NCI-H446 treated with DMSO at 0.1 percent for 48 hours (cell line): ENCODE results near the gene PALLD.

Source experiments
- DNase-seq: peaks from one replicate; lab custom pipeline; 2025; lab: John Stamatoyannopoulos, UW

Gene PALLD

GRCh38 chr4:168879188-168879587 is 382.3 kb downstream of the PALLD start:
- no peak for DNase-seq

DNA sequence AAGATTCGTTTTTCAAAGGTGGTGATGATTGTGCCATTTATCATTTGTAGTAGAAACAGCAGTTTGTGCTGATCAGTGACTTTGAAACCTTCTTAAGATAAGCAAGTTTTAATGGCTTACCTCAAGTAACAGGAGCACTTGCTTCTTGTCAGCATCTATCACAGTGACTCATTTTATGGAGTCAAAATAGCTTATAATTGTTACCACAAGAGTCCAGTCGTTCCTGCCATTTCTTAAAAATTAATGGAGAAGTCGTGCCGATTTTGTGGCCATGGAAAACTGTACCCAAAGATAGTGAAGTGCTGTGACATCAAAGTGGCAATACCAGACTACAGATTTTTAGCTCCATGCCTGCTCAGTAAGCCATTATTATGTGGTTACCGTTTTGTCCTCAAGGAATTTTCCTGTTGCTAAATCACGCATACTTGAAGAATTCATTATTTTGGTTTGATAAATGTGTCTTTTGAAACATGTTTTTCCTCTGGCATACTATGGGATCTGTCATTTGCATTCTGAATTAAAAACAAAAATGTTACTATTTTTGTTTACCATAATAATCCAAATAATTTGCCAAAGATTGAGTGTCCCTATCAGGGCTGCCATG is 383.3 kb downstream of the PALLD start:
- DNase-seq, result no peak

GRCh38 chr4:168880811-168881595 is 384.2 kb downstream of the PALLD start:
- no peak for DNase-seq

- no peak for DNase-seq
Measured at GRCh38 chr4:168881781-168882420, 385.0 kb downstream of the PALLD start.

GRCh38 chr4:168882650-168883233 is 385.9 kb downstream of the PALLD start:
- DNase-seq, result no peak

GRCh38 chr4:168883513-168883912 is 386.7 kb downstream of the PALLD start:
- DNase-seq, result no peak

GRCh38 chr4:168884251-168885124 is 387.6 kb downstream of the PALLD start:
- DNase-seq, result no peak

GRCh38 chr4:168885400-168885799 is 388.5 kb downstream of the PALLD start:
- DNase-seq, result no peak

DNA sequence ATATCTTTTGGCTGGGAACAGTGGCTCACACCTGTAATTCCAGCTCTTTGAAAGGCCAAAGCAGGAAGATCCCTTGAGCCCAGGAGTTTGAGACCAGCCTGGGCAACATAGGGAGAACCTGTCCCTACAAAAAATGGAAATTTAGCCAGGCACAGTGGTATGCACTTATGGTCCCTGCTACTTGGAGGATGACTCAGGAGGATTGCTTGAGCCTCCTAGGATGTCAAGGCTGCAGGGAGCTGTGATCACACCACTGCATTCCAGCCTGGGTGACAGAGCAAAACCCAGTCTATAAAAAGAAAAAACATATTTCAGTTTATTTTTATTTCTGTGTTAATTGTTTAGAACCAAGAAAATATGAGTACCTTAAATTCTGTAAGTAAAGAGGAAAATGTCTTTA is 389.5 kb downstream of the PALLD start:
- no peak for DNase-seq

GRCh38 chr4:168887809-168888208 is 391.0 kb downstream of the PALLD start:
- DNase-seq, result no peak

DNA sequence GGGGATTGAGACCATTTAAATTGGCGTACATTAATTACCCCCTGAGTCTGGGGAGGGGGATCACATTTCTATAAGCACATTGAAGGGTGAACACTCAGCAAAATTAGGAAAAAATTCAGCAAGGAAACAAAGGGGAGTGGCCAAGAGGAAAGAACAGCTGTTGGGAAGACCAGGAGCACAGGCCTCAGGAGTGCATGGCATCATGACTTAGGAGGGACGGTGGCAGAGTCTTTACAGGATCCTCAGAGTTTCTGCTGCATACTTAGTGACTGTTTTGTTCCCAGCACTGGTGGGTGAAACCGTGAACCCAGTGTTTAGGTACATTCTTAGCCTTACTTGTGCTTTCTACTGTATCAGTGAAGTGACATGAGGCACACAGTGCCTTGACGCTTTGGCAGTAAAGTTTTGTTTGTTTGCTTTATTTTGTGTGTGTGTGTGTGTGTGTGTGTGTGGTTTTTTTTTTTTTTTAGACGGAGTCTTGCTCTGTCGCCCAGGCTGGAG is 391.9 kb downstream of the PALLD start:
- DNase-seq, result no peak

- DNase-seq, result no peak
Measured at GRCh38 chr4:168891086-168891485, 394.2 kb downstream of the PALLD start.

DNA sequence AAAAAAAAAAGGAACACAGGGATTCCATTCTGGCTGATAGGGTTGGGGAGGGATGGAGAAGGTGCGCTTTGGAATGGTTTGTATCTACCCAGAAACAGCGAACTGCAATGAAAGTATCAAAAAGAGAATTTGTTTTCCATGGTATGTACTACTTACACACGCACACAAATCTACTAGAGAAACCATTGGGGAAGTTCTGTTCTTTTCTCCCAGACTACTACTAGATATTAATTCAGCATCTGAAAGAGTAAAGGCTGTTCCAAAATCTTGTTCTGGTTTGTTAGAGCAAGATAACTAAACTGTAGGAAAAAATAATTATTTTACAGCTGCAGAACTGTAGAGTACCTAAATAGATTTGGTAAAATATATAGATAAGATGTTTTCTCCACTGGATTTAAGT is 394.8 kb downstream of the PALLD start:
- no peak for DNase-seq

DNA sequence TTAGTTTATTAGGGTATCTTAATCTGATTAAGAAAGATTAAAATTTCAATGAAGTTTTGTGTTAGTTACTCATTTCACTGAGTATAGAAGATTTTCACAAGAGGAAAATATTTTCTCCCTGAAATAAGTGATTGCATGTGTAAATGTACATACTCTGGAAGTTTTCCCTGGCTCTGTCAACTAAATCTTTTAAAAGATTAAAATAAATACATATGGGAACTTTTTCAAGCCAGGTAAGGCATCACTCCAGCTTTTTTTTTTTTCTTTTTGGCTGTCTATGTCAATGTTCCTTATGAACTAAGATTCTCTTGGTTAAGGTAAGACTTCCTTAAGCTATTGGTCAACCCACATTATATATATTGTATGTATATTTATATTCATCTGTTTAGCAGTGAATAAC is 395.6 kb downstream of the PALLD start:
- no peak for DNase-seq

DNA sequence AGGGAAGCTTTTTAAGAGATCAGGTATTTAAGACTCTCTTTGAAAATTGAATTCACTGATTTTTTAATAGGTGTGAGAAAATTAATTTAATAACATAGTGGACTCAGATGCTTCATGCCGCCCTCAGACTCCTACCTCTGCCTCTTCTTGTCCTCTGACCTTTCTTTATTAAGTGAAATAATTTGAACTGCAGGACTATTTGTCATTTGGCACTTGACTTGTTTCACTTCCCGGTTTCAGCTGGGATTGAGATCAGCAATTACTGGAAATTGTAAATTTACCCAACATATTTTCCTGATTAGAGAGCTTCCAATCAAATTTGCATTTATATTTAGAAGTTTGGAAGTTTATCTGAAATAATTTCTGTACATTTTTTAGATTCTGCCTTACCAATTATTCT is 396.4 kb downstream of the PALLD start:
- DNase-seq, result no peak

DNA sequence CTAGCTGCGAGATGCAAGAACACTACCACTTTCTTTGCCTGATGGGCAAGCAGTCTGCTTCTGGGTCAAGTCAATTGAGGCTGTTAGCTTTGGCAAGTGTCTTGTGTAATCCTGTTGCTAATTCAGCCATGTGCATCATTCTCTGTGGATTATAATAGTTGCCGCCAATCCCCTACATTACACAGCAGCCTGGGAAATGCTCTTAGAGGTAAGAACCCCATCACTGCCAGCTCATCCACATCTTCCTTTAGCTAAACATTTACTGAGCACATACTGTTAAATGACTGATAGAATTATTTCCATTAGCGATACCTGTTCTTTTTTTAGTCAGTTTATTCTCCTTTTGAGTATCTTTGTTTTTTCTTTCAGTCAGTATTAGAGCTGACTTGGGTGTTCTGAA is 397.0 kb downstream of the PALLD start:
- DNase-seq, result no peak

GRCh38 chr4:168900080-168900479 is 403.2 kb downstream of the PALLD start:
- DNase-seq, result no peak

GRCh38 chr4:168907119-168907698 is 410.4 kb downstream of the PALLD start:
- DNase-seq, result no peak

DNA sequence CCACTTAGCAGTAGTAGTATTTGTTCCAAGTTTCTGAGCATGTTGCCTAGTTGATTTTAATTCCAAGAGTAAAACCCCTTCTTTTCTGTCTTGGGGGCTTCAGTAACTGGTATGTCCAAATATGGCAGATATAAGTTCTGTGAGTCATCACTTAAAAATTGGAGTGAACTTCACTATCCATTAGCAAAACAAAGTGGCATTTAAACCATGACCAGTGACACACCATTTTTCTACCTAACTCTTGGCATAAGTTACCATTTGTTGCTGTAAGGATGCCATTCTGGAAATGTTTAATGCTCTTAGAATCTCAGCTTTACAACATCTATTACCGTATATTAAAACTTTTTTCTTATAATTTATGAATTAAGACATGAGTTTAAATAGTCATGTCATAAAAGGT is 411.2 kb downstream of the PALLD start:
- no peak for DNase-seq

- no peak for DNase-seq
Measured at GRCh38 chr4:168908851-168909273, 412.0 kb downstream of the PALLD start.

DNA sequence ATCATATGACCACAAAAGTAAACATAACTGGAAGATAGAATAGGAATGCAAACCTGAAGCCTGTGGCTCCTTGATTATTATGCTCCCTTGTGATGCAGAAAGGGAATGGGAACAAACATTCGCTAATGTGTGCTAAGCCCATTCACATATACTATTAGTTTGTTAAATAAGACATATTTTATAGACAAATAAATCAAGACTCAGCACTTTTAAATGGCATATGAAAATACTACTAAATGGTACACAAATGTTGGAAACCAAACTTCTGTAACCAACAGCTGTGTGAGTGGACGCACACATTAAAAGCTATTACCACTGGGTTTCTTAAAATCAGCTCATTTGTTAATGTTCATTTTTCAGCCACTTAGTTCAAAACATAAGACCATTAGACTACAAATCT is 417.2 kb downstream of the PALLD start:
- DNase-seq, result no peak
